KBM-7 (cell line): Measurements from ENCODE around the gene MARCHF3.
A peak's percentile ranks its signal among the peaks of the same experiment; 100 is the strongest.

ENCODE experiments used
- DNase-seq: peaks from one replicate; pipeline ENCODE4 v3.0.0-alpha.2; 2015
- in situ Hi-C: fragments of 300-500 bp; cut with MboI; formaldehyde crosslinking; loops from 2 replicates; pipeline ENCODE4 v1.14.3; 2020; ENCODE audit warnings: low sequenced_read_pairs, low pct_unique_long_range_greater_than_20kb, mixed read lengths

The MARCHF3 gene, protein sequence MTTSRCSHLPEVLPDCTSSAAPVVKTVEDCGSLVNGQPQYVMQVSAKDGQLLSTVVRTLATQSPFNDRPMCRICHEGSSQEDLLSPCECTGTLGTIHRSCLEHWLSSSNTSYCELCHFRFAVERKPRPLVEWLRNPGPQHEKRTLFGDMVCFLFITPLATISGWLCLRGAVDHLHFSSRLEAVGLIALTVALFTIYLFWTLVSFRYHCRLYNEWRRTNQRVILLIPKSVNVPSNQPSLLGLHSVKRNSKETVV

DNA sequence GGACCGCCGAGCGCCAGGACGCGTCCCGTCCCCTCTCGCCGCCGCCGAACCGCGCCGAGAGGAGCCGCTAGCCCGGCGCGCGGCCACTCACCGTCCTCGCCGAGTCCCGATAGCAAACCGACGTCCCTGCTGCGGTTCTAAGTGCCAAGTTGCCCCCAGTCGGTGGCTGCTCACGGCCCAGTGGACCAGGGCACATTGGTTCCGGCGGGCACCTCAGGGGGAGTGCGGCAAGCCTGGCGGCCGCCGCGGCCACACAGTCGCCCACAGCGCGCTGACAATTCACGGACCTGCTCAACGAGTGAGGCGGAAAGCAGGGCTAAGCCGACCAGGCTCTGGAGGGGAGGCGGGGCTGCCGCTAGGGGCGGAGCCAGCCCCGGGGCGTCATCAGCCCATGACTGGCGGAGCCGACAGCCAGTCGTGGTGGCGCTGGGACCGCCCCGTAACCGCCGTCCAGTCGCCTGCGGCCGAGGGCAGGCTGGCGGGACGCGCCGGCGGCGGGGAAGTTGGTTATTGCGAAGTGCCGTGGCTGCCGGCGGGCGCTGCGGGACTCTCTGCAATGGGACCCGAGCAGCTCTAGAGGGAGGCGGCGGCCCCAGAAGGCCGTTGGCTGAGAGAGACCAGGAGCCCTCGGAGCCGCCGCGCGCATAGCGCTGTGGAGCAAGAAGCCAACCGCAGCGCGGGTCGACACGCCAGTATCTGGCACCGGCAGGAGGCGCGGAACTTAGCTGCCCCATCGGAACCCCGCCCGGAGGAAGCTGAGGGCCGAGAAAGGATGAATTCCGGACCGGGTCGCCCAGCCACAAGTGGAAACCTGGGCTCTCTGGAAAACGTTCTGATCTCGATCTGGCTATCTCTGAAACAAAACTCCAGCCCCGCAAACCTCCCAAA lies at the start of gene MARCHF3:
MARCHF3 (minus strand) TSS at position 300 of the 888 bp plus-strand sequence. CDS start 112,387 bp downstream, outside the sequence.
- in situ Hi-C loops, result no loop called here
- peak; percentile 97 for DNase-seq

DNA sequence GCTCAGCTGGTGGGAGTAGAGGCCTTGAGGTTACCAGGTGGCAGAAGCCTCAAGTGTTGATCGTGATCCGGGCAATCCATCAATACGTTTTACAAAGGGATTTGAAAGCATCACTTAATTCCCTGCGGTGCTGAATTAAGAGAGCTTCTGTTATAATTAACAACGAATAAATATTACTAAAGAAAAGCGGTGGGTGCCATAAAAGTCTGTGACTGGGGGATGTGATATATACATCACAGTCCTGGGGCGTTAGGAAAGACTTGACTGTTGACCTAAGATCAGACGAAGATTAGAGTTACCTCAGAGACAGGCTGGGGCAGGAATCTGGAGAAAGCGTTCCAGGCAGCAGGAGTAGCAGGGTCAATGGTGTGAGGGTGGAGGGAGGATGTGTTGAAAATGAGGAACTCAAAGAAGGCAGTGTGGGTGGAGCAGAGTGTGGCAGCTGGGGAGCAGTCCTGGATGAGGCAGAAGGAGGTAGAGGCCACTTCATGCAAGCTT lies 49.7 kb upstream of the MARCHF3 start:
- in situ Hi-C loops, result no loop called here
- DNase-seq, result peak; percentile 77

DNA sequence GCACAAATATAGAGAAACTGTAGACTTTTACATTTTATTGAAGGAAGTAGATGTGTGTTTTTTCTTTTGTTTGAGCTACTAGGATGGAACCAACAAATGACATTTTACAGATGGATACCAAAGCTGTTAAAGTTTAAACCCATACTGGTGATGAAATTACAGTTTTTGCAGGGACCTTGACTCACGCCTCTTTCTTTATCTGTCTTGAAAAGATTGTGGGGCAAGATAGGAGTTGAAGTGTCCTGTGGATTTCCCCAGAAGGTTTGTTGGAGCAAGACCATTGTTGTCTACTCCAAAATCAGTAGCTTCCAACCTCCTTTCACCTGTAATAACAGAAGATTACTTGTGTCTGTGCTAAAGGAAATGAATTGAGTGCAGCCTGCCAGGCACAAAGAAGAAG lies 47.0 kb upstream of the MARCHF3 start:
- in situ Hi-C loops, result no loop called here
- no peak for DNase-seq

DNA sequence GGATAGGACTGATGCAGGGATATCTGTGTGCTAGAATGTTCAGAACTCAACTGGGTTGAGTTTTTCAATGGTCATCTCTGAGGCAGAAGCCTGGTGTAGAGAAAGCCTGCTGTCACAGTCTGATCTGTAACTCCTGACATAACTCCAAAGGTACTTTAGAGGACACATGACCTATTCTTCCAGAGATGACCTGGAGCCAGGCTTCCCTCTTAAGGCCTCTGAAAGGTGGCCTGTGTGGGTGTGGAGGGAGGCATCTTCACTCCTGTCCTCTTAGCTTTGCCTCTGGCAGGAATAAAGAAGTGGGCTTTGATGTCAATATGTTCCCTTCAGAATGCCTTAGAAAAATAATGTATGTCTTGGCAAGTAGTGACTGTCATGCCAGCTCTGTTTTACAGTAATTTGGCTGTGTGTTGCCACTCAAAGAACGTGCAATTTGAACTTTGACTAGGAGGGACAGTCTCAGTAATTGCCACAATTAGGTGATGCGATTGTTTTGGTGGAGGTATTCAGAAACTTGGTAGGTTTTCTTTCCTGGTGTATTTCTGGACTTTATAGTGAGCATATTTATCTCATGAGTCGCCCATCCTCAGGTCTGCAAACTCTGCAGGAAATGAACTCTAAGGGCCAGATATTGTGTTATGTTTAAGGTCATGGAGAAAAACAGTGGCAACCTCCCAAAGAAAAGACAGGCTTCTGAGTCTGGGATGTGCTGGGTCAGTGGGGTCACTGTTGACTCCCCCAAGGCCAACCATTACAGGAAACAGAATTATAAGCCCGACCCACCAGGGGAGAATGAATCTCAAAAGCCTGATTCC lies 46.2 kb upstream of the MARCHF3 start:
- no peak for DNase-seq
- in situ Hi-C loops, result no loop called here

DNA sequence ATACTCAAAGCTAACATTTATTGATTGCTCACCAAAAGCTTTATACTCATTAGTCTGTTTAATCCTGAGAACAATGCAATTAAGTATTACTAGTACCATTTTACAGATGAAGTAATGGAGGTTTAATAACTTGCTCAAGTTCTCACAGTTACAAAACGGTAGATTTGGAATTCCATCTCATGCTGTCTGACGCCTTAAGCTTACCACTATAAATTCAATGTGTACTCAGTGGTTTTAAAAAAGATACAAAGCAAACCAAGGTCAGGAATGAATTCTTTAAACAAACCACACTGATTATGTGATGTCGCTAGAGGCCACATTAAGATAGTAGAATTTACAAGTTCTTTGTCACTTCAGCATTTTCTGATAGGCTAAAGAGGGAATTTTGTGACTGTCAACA lies 44.1 kb upstream of the MARCHF3 start:
- DNase-seq, result no peak
- in situ Hi-C loops, result no loop called here

DNA sequence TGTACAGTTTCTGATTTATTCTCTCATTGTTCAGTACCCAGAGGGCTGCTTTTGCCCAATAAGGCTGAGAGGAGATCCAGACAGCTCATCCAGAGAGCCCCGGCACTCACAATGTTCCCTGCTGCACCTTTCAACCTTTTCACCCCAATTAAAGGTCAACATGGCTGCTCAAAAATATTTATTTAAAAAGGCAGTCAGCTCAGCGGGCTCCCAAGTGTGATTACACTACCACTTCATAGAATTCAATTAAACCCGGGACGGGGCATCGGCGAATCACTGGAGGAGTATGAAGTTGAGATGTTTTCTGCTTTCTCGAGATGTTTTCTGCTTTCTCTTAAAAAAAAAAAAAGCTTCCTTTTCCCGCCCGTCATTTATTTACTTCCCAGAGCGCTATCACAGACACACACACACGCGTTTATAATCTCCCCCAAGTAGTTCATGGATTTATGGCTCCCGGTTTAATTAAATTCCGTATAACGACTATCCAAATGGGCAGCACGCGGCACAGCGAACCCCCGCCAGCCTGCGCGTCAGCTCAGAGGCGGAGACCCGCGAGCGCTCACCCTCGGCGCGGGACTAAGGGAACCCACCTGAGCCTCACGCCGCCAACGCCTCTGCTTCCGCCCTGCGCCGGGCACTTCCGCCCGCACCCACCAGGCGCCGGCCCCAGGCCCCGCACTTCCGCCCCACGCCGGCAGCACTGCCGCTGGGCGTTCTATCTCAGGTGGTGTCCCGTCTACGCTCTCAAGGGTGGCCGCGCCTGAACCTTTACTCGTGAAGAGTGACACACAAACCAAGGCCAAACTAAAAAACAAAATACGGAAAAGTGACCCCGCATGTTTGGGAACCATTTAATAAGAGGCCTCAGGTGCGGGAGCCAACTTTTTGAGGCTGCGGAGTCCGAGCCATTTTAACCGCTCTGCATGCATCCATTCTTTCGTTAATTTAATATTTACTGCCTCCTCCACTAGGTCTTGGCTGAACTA lies 42.8 kb upstream of the MARCHF3 start, which contains the start of gene C5orf63:
C5orf63 (minus strand) TSS at position 642 of the 986 bp plus-strand sequence. CDS start 14,507 bp downstream, outside the sequence.
- in situ Hi-C loops, result no loop called here
- no peak for DNase-seq

DNA sequence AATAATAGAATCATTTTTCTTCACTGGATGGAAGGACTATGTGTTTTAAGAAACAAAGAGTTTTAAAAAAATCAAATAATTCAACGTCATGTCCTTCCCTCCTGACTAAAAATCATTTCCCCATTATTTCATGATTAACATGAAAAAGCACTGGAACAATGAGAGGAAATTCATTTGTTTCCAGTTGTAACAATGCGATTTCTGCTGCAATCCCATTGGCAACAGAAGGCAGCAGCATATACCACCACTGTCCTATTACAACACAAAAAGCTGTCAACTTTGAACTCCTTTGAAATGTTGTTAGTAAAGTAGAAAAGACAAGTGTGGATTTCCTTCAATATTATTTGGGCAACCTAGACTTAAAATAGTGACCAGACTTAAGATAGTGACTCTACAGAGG lies 39.9 kb upstream of the MARCHF3 start:
- in situ Hi-C loops, result no loop called here
- DNase-seq, result no peak

DNA sequence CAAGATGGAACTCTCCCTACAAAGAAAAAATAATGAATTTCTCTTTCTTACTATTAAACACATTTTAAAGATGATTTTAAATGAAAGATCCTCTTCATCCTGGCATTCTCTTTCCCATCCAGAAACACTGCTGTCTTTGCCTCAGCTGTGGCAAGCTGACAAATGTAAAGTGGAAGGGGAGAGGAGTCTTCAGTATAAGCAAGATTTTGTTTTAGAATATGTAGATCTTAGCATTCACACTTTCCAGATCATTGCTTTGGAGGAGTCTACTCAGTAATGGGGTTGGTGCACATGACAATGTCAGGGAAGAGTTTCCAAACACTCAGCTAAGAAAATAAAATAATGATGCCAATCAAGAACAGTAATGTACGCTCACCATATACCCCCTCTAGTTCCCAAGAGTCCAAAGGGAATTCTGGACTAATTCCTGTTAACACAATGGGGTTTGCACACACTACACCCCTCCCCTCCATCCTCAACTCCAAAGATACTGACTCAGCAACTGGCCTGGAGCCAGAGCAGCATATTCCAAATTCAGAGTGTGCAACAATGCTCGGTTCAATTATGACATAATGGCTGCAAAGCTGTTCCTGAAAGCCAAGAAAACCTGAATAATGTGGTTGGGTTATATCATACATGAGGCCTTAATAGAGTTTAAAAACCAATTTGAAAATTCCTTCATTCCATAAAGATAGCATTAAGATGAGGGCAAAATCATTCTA lies 38.3 kb upstream of the MARCHF3 start:
- in situ Hi-C loops, result no loop called here
- DNase-seq, result no peak

DNA sequence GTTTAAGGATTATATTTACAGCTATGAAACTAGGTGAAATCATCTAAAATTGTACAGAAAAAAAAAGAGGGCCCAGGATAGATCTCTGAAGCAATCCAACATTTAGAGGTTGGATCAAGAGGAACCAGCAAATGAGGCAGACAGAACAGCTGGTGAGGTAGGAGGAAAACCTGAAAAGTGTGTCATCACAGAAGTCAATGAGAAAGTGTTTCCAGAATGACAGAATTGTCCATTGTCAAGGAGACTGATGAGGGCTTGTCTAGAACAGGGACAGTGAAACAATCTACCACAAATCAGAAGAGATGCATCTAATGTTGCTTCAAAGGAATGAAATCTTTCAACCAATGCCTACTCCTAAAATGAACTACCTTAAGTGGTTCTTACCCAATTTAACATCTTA lies 36.4 kb upstream of the MARCHF3 start:
- DNase-seq, result no peak
- in situ Hi-C loops, result no loop called here

DNA sequence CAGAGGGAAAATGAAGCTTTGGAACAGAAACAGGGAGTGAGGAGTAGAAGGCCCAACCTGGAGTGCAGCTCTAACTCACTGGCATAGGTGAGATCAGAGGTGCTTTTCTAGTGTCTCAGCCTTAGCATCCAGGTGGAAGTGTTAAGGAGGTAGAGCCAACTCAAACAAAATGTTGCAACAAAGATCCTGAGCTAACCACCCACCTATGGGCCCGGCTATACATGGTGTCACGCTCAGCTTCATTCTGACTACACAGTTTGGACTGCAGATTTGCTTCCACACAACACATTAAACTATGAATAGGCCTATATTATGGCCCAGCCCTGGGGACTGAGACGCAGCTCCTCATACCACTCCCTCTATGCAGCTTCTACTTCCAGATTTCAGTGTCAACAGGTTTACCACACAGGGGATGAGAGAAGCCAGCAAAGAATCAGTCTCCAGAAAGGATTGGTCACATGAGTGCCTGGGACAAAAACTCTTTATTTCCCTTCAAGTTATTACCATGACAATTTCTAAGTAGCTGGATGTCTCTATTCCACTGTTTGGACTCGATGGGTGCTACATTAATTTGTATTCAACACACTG lies 34.0 kb upstream of the MARCHF3 start:
- in situ Hi-C loops, result no loop called here
- DNase-seq, result no peak

DNA sequence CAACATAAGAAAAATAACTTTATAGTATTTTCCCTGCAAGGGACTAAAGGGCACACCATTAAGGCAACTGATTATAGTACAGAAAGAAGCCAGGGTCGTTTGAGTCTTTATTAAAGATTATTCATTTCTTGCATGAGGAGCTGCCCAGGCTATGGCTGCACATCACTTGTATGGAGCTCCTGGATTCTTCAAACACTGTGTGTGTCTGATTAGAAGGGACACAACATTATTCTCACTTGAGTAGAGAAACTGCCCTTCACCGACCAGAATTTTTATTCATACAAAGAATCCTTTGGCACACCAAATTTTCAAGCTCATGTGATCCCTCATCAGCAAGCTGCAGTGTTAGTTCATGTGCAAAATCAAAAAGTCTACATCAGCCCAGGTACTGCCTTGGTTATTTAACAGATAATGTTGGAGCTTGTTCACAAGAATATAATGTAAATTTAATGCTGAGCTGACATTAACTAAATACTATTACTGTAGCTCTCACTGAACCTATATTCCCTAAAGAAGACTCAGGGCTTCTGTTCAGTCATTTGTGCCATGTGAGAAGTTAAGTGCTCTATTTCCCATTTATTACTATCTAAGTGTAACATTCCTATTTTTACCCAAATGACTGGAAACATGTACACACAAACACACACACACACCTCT lies 33.0 kb upstream of the MARCHF3 start:
- in situ Hi-C loops, result no loop called here
- DNase-seq, result no peak

DNA sequence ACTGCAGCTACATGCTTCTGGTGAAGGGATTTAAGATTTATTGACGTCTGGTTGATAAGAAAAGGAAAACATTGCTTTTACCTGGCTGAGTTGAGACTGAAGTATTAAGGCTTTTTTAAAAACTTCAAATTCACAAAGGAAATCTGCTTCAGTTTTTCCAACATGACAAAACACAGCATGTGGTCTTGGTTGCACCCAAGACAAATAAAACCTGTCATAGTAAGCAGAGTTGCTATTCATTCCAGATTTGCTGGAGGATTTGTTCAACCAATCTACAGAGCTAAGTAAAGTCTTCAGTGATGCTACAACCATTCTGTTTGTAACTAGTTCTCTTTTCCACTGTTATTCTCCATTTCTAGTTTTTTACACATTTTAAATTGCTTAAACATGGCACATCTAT lies 31.6 kb upstream of the MARCHF3 start:
- in situ Hi-C loops, result no loop called here
- DNase-seq, result no peak

DNA sequence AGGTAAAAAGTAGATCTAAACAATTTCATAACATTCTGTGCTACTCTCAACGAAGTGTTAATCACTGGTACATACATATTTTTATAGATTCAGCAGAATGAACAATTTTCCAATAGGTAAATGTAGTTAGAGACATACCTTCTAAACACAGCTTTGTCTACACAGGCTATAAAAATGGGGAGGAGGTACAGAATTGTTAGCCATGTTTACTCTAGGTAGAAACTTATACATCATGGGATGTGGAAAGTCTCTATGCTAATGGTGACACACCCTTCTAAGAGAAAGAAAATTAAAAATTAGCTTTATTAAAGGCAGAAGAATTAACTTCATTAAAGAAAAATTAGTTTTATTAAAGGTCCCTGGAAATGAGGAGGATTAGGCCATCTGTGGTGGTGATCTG lies 31.2 kb upstream of the MARCHF3 start:
- in situ Hi-C loops, result no loop called here
- DNase-seq, result no peak

DNA sequence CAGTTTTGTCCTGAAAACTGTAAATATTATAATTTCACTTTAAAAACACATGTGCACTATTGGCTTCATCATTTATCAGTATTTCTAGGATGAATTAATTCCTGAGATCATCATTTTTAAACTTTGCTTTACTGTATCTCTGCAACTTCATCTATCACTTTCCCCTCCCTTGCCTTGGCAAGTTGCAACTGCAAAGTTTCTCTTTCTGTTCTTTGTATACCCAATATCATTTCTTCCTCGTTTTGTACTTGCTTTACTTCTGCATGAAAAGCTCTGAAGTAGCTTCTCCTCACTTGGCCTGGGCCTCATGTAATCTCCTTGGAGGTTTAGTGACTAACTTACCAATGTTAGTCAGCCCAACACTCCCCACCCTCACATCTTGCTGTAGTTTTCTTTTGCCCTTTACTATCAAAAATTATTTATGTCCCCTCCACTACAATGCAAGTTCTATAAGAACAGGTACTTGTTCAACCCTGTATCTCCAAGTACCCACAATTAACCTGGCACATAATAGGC lies 30.2 kb upstream of the MARCHF3 start:
- no peak for DNase-seq
- in situ Hi-C loops, result no loop called here

DNA sequence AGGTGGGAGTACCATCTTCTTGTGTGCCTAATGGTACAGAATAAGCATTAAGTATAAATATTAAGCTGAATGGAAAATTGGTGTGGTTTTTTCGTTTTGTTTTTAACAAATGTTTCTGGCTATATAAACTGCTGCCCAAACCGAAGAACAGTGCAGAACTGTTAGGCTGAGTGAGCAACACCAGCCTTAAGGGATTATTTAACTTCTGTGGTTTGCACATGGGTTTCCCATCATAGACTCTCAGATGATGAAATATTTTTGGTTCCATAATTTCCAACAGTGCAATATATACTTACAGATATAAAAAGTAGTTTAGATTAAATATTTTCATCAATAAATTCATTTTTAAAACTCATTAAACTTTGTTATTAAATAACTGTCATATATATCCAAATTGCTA lies 26.5 kb upstream of the MARCHF3 start:
- in situ Hi-C loops, result no loop called here
- no peak for DNase-seq

DNA sequence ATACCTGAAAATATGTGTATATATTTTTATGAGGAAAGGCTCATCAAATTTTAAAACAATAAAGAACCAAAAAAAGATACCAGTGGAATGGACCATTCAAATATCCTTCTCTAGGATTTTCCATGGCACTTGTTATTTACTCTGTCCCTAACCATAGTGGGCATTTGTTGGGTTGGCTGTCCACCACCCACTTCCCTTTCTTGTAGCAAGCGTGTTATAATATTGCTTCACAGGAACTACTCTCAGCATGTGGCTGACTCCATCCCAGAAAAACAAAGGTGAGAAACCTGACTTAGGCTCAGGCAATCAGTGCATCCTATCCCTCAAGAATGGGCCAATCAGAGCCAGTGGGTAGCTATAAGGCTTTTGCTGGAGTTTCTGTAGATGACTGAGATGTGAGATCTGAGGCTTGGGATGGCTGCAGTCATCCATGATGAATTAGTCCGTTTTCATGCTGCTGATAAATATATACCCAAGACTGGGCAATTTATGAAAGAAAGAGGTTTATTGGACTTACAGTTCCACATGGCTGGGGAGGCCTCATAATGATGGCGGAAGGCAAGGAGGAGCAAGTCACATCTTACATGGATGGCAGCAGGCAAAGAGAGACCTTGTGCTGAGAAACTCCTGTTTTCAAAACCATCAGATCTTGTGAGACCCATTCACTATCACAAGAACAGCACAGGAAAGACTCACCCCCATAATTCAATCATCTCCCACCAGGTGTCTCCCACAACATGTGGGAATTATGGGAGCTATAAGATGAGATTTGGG lies 25.7 kb upstream of the MARCHF3 start:
- in situ Hi-C loops, result no loop called here
- DNase-seq, result peak; percentile 31
